ENCODE results near the gene DNAJC1.

DNA sequence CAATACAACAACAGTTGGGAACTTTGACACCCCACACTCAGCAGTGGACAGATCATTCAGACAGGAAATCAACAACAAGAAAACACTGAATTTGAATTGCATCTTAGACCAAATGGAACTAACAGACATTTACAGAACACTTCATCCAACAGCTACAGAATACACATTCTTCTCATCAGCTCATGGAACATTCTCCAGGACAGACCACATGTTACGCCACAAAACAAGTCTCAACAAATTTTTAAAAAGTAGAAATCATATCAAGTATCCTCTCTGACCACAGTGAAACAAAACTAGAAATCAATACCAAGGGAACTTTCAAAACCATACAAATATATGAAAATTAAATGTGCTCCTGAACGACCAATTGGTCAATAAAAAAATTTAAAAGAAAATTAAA is 212.3 kb downstream of the DNAJC1 start:
- no peak for TF ChIP-seq CTCF (IDR thresholded peaks at IDR 0.05)
- no peak for TF ChIP-seq ZFX (IDR thresholded peaks at IDR 0.05; ENCODE audit: borderline replicate concordance)

Data from 22Rv1 (cell line).